WTC11 (cell line): Measurements from ENCODE around the gene STUB1. TPM values are rescaled to one million over a fixed set of nuclear protein-coding genes. Genes with fewer than 3 reads are reported as not detected.

Experiments used
- ATAC-seq: fragments of 200-7000 bp; cut with Tn5 transposase; 2 replicates; pipeline ENCODE4 v1.10.0; 2021; ENCODE audit warnings: mild to moderate bottlenecking, moderate library complexity
- CTCF ChIA-PET: fragments of 300-600 bp; sonication (Branson Sonifier 250); formaldehyde crosslinking; loops from one replicate; lab custom pipeline; 2021; ENCODE audit warnings: antibody characterized with exemption; lab: Charles Lee
- POLR2A ChIA-PET: fragments of 350-600 bp; sonication (Branson Sonifier 250); formaldehyde crosslinking; loops from one replicate; lab custom pipeline; 2021; ENCODE audit warnings: antibody characterized with exemption; lab: Charles Lee
- DNase-seq: peaks from one replicate; pipeline ENCODE4 v3.0.0; 2021; ENCODE audit warnings: low spot score
- H3K27ac Mint-ChIP-seq: 2 replicates; pipeline ENCODE4 v1.8.0; 2021; ENCODE audit warnings: mixed read lengths
- H3K27me3 Mint-ChIP-seq: 2 replicates; pipeline ENCODE4 v1.8.0; 2021; ENCODE audit warnings: low read depth, mild to moderate bottlenecking, moderate library complexity, mixed read lengths
- H3K36me3 Mint-ChIP-seq: 2 replicates; pipeline ENCODE4 v1.8.0; 2021; ENCODE audit warnings: mixed read lengths
- H3K4me1 Mint-ChIP-seq: 2 replicates; pipeline ENCODE4 v1.8.0; 2022; ENCODE audit warnings: mixed read lengths
- H3K4me3 Mint-ChIP-seq: 2 replicates; pipeline ENCODE4 v1.8.0; 2021; ENCODE audit warnings: mild to moderate bottlenecking, moderate library complexity, mixed read lengths
- H3K9me3 Mint-ChIP-seq: 2 replicates; pipeline ENCODE4 v1.8.0; 2021; ENCODE audit warnings: mixed read lengths
- CDX4 ChIP-seq: fragments of 250-450 bp; sonication (Bioruptor Pico); IDR thresholded peaks from 2 replicates; pipeline ENCODE4 v1.9.0; 2021; ENCODE audit warnings: moderate library complexity, mild to moderate bottlenecking, inconsistent platforms, borderline replicate concordance
- CREB1 ChIP-seq: sonication (generic); formaldehyde crosslinking; IDR thresholded peaks from 2 replicates; pipeline ENCODE4 v1.8.0; 2023; ENCODE audit warnings: mild to moderate bottlenecking, missing genetic modification reagents
- ERG ChIP-seq: fragments of 250-450 bp; sonication (Bioruptor Pico); IDR thresholded peaks from 2 replicates; pipeline ENCODE4 v1.8.0; 2021; ENCODE audit warnings: mild to moderate bottlenecking
- ESRRA ChIP-seq: sonication (generic); formaldehyde crosslinking; IDR thresholded peaks from 2 replicates; pipeline ENCODE4 v1.8.1; 2022; ENCODE audit warnings: mild to moderate bottlenecking, missing genetic modification reagents, borderline replicate concordance
- FOXK1 ChIP-seq: sonication (generic); formaldehyde crosslinking; IDR thresholded peaks from 2 replicates; pipeline ENCODE4 v1.8.0; 2022; ENCODE audit warnings: mild to moderate bottlenecking, moderate library complexity, missing genetic modification reagents
- FOXP1 ChIP-seq: sonication (generic); formaldehyde crosslinking; IDR thresholded peaks from 2 replicates; pipeline ENCODE4 v1.8.0; 2022; ENCODE audit warnings: missing genetic modification reagents, mild to moderate bottlenecking, moderate library complexity, borderline replicate concordance
- HMGA2 ChIP-seq: fragments of 250-450 bp; sonication (Bioruptor Pico); IDR thresholded peaks from 2 replicates; pipeline ENCODE4 v1.4.0; 2021; ENCODE audit warnings: mild to moderate bottlenecking, moderate library complexity
- JAZF1 ChIP-seq: fragments of 250-450 bp; sonication (Bioruptor Pico); IDR thresholded peaks from 2 replicates; pipeline ENCODE4 v1.9.0; 2021; ENCODE audit warnings: moderate library complexity, mild to moderate bottlenecking, inconsistent platforms
- MAX ChIP-seq: sonication (generic); formaldehyde crosslinking; IDR thresholded peaks from 2 replicates; pipeline ENCODE4 v1.8.0; 2022; ENCODE audit warnings: mild to moderate bottlenecking, missing genetic modification reagents
- MLX ChIP-seq: sonication (generic); formaldehyde crosslinking; IDR thresholded peaks from 2 replicates; pipeline ENCODE4 v1.8.1; 2023; ENCODE audit warnings: mild to moderate bottlenecking, missing genetic modification reagents, moderate library complexity
- OVOL2 ChIP-seq: fragments of 250-450 bp; sonication (Bioruptor Pico); IDR thresholded peaks from 2 replicates; pipeline ENCODE4 v1.9.0; 2021; ENCODE audit warnings: mild to moderate bottlenecking, borderline replicate concordance
- RELA ChIP-seq: sonication (generic); formaldehyde crosslinking; IDR thresholded peaks from 2 replicates; pipeline ENCODE4 v1.8.1; 2022; ENCODE audit warnings: missing genetic modification reagents, mild to moderate bottlenecking, borderline replicate concordance
- USF1 ChIP-seq: sonication (generic); formaldehyde crosslinking; IDR thresholded peaks from 2 replicates; pipeline ENCODE4 v1.8.0; 2022; ENCODE audit warnings: mild to moderate bottlenecking, missing genetic modification reagents
- USF2 ChIP-seq: sonication (generic); formaldehyde crosslinking; IDR thresholded peaks from 2 replicates; pipeline ENCODE4 v1.8.1; 2023; ENCODE audit warnings: mild to moderate bottlenecking, missing genetic modification reagents, moderate library complexity
- ZNF121 ChIP-seq: sonication (generic); formaldehyde crosslinking; IDR thresholded peaks from 2 replicates; pipeline ENCODE4 v1.8.0; 2023; ENCODE audit warnings: missing genetic modification reagents
- ZNF232 ChIP-seq: sonication (generic); formaldehyde crosslinking; IDR thresholded peaks from 2 replicates; pipeline ENCODE4 v1.8.0; 2022; ENCODE audit warnings: mild to moderate bottlenecking, missing genetic modification reagents
- ZNF416 ChIP-seq: fragments of 250-450 bp; sonication (Bioruptor Pico); IDR thresholded peaks from 2 replicates; pipeline ENCODE4 v1.9.0; 2021; ENCODE audit warnings: mild to moderate bottlenecking, inconsistent platforms
- ZSCAN18 ChIP-seq: fragments of 250-450 bp; sonication (Bioruptor Pico); IDR thresholded peaks from 2 replicates; pipeline ENCODE4 v2.1.2; 2022; ENCODE audit warnings: mild to moderate bottlenecking, moderate library complexity
- total RNA-seq: library from RNA; stranded (reverse); gene quantifications from 3 replicates; pipeline ENCODE4 v1.2.3, GENCODE V29; 2021

The STUB1 gene
- total RNA-seq, 1 experiment from 2014 or later, result 88.2 TPM

- TF ChIP-seq MAX (CRISPR knock-in tag), result no peak
- TF ChIP-seq ZNF416, result peak; percentile 91
These were observed 5.0 kb upstream of the STUB1 start, which contains the start of gene RHBDL1 (continued) for GRCh38 chr16:674968-675883.

- Mint-ChIP-seq H3K27ac (no peak overlapping the region), H3K9me3 (no peaks in the 10 kb centered on the region), H3K4me3 (peak overlapping the region; percentile 41), H3K27me3 (no peaks in the 10 kb centered on the region), H3K36me3 (peaks cover 7% of the 10 kb centered on the region), H3K4me1 (peaks cover 15% of the 10 kb centered on the region)
- ATAC-seq (no peak), DNase-seq (no peak)
- TF ChIP-seq JAZF1 (CRISPR knock-in tag) (no peak), ZSCAN18 (CRISPR knock-in tag) (no peak), OVOL2 (CRISPR knock-in tag) (no peak), HMGA2 (CRISPR knock-in tag) (no peak), ERG (CRISPR knock-in tag) (no peak), USF1 (no peak), ESRRA (no peak), MLX (CRISPR knock-in tag) (no peak), ZNF232 (CRISPR knock-in tag) (no peak), ZNF121 (no peak), FOXK1 (CRISPR knock-in tag) (no peak), CDX4 (CRISPR knock-in tag) (no peak), CREB1 (CRISPR knock-in tag) (no peak), FOXP1 (CRISPR knock-in tag) (no peak), USF2 (CRISPR knock-in tag) (no peak), RELA (CRISPR knock-in tag) (no peak)
- CTCF ChIA-PET, result interaction anchor here (0.6 to 2.8 kb wide), 21 partner anchors 8 to 292 kb away, joined by 3 to 16 read pairs (median 5); partner anchors contain the start of genes CIAO3, METTL26, RHOT2 and WDR24
- POLR2A ChIA-PET, result interaction anchor here (0.6 to 1.5 kb wide), 4 partner anchors 14 to 91 kb away, joined by 3 to 4 read pairs (median 3); partner anchors contain the start of gene WDR24
These were observed 4.2 kb upstream of the STUB1 start for GRCh38 chr16:675884-676564.
